GM12865 (cell line): ENCODE results near the gene VTI1A.
"Not testable (repeated sequence)": the region's sequence is repeated elsewhere in the genome, so short reads cannot be mapped to it uniquely, and the experiment has no call there.

Experiments used
- DNase-seq: peaks from one replicate; pipeline ENCODE4 v3.0.0; 2010; ENCODE audit warnings: low read depth
- H3K4me3 ChIP-seq: 2 replicates; pipeline ENCODE4 v1.5.1; 2011; ENCODE audit warnings: mild to moderate bottlenecking, low read depth, low read length, control low read depth
- CTCF ChIP-seq: IDR thresholded peaks from 2 replicates; pipeline ENCODE4 v1.5.1; 2011; ENCODE audit warnings: low read length, control low read depth, low read depth, inconsistent platforms; ENCODE audit not compliant: insufficient read depth; ENCODE audit errors: missing control alignments

The VTI1A gene

GRCh38 chr10:112446855-112447619 is at the start of gene VTI1A, which contains the start of gene ZDHHC6:
VTI1A (plus strand) TSS chr10:112447215; CDS start chr10:112447374, 159 bp downstream.
ZDHHC6 (minus strand) TSS chr10:112446914; CDS start chr10:112445436, 1,478 bp downstream.
- H3K4me3 ChIP-seq = peak within 1 kb of the TSS; percentile 87
- TF ChIP-seq CTCF = peak; percentile 15
- peak; percentile 92 for DNase-seq

- no peak for DNase-seq
- no peak overlapping the region for H3K4me3 ChIP-seq
- no peak for TF ChIP-seq CTCF
Observed at GRCh38 chr10:112397592-112397991, 49.4 kb upstream of the VTI1A start.

- TF ChIP-seq CTCF = no peak
- H3K4me3 ChIP-seq = no peak overlapping the region
- DNase-seq = no peak
Observed at GRCh38 chr10:112402917-112403316, 44.1 kb upstream of the VTI1A start.

GRCh38 chr10:112404617-112405016 is 42.4 kb upstream of the VTI1A start:
- no peak for TF ChIP-seq CTCF
- DNase-seq = no peak
- no peak overlapping the region for H3K4me3 ChIP-seq

GRCh38 chr10:112406806-112407205 is 40.2 kb upstream of the VTI1A start:
- H3K4me3 ChIP-seq = not testable (repeated sequence)

GRCh38 chr10:112407696-112408095 is 39.3 kb upstream of the VTI1A start:
- no peak overlapping the region for H3K4me3 ChIP-seq
- DNase-seq = no peak
- no peak for TF ChIP-seq CTCF

More at GRCh38 chr10:112406806-112407205, 40.2 kb upstream of the VTI1A start:
- DNase-seq = not testable (repeated sequence)

- TF ChIP-seq CTCF = no peak
- DNase-seq = no peak
- H3K4me3 ChIP-seq = no peak overlapping the region
Observed at GRCh38 chr10:112409299-112409698, 37.7 kb upstream of the VTI1A start.
